Jurkat, Clone E6-1 (cell line): ENCODE measurements around the gene ZNG1C.
"Not testable (repeated sequence)": the region's sequence is repeated elsewhere in the genome, so short reads cannot be mapped to it uniquely, and the experiment has no call there.

Experiments used
- DNase-seq: peaks from one replicate; pipeline ENCODE4 v3.0.0-alpha.2; 2011; ENCODE audit warnings: low read depth, low spot score
- H3K4me3 ChIP-seq: 2 replicates; pipeline ENCODE4 v1.5.1; 2011; ENCODE audit warnings: mild to moderate bottlenecking, low read length, control low read depth, moderate library complexity

The ZNG1C gene

DNA sequence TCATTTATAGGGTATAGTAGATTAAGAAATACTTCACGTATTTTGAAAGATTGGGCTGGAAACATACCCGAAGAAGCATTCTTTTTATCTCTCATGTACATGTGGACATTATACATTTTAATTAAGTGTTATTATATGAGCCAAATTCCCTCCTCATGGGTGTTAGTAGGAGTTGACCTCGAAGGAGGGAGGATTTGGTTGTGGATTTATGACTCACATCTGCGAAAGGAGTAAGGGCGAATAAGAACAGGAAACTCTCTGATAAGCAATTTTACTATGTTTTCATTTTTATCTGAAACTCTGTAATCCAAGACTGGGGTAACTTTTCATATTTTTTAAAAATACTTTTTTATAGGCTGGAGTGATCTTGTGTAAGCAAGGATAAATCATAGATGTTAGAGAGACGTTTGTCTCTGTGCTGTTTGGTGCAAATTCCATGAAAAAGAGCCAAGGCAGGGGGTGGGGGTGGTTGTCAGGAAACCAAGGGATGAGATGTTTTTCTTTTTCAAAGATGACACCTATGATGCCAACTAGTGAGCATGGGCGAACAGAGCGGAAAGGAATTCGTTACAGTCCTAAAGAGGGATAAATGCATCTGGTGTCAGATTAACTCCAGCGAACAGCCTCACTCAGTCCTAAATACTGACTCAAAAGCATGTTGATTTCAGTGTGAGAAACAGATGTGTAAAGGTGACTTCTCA is 95.0 kb downstream of the ZNG1C start:
- H3K4me3 ChIP-seq, DNase-seq: not testable (repeated sequence)

DNA sequence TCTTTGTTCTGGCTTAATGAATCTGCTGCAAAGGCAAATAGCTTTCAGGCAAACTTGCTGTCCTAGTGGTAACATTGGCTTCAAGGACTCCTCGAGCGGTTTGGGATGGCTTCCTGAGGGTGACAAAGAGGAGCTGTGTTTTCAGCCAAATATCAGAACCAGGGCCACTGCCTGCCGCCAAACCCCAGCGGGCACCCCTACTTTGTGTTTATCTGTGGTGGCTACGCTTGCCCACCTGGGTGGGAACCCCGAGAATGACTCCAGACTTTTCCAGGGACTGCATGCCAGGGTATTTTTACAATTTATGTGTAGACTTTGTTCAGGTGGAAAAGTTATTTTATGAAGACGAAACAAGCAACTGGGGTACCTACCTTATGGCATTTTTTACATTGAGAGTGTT is 96.2 kb downstream of the ZNG1C start:
- H3K4me3 ChIP-seq, DNase-seq: not testable (repeated sequence)

DNA sequence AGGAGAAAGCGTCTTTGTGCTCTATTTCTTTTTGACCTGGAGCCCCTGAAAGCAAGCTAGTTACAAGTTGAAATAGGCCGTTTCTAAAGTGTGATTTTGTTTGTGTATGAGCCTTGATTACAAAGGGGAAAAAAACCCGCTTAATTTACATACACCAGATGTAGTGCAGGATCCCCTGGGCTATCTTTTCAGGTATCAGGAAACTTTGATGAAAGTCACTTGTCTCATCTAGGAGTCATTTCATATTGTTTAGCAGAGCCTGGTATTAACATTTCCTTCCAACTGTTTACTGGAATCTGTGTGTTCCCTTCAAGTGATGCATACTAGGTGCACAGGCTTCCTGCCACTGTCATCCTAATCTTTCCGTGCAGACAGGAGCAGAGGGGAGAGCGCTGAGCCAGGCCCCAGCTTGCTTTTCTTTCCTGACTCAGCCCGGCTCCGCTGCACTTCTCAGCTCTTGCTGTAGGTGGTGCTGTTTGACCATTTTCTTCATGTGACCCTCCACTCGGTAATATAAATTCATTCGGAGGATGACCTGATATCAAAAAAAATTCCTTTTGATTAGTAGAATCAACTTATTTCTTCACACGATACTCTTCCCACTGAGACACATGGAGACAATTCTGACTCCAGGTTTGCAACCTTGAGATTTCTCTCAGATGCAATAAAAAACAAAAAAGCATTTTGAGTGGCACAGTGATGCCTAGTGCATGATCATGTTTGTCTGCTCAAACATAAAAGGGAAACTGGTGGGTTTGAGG is 100.7 kb downstream of the ZNG1C start:
- H3K4me3 ChIP-seq, DNase-seq: not testable (repeated sequence)

DNA sequence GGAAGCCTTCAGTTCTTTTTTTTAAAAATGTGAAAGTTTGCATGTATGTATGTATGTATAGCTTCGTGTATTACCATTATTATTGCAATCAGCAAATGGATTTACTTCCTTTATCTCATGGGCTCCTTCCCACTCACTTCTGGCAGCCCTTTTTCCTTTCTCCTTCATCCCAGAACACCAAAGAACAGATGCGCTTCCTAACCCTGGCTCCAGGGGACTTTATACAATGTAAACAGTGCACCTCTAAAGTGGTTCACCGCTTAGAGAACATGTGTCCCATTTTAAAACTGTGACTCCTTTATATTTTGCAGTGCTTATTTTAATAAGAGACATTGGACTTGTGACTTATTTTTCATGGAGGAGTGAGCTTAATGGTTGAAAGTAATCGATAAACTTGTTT is 101.5 kb downstream of the ZNG1C start:
- not testable (repeated sequence) for DNase-seq, H3K4me3 ChIP-seq

DNA sequence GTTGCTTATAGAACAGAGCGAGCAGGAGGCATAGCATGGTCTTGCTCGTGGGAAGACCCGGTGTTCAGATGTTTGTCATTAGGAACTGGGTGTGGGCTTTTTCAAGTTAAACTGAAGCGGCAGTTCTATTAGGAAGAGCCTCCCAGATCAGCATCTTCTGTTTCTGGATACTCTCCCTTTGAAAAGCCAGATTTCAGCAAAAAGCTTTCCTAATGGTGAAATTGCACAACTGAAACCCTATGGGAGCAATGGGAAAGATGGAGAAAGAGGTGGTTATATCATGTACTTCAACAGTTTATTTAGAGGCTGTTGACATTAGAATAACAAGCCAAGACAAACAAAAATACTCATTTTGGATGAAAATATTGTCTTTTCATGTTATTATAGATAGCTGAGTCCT is 102.2 kb downstream of the ZNG1C start:
- H3K4me3 ChIP-seq, DNase-seq: not testable (repeated sequence)
